GM06990 (cell line): ENCODE results near the gene KCNH8.

Source experiments
- DNase-seq: peaks from one replicate; pipeline ENCODE4 v3.0.0-alpha.2; 2011; ENCODE audit not compliant: insufficient read length; ENCODE audit errors: extremely low read depth
- H3K27me3 ChIP-seq: replicated peaks from 2 replicates; pipeline ENCODE4 v1.6.0; 2011; ENCODE audit warnings: low read length; ENCODE audit not compliant: control insufficient read depth, insufficient read depth
- H3K36me3 ChIP-seq: 2 replicates; pipeline ENCODE4 v1.5.1; 2011; ENCODE audit warnings: low read length; ENCODE audit not compliant: control insufficient read depth, insufficient read depth
- H3K4me3 ChIP-seq: replicated peaks from 2 replicates; pipeline ENCODE4 v1.5.1; 2011; ENCODE audit warnings: low read depth, mild to moderate bottlenecking, control low read depth, low read length
- TF ChIP-seq, protein P1 (sequence below): IDR thresholded peaks from 2 replicates; pipeline ENCODE4 v1.5.1; 2011; ENCODE audit warnings: low read length, control low read depth, mild to moderate bottlenecking, inconsistent platforms; ENCODE audit not compliant: insufficient read depth, poor library complexity, severe bottlenecking

KCNH8 gene

DNA sequence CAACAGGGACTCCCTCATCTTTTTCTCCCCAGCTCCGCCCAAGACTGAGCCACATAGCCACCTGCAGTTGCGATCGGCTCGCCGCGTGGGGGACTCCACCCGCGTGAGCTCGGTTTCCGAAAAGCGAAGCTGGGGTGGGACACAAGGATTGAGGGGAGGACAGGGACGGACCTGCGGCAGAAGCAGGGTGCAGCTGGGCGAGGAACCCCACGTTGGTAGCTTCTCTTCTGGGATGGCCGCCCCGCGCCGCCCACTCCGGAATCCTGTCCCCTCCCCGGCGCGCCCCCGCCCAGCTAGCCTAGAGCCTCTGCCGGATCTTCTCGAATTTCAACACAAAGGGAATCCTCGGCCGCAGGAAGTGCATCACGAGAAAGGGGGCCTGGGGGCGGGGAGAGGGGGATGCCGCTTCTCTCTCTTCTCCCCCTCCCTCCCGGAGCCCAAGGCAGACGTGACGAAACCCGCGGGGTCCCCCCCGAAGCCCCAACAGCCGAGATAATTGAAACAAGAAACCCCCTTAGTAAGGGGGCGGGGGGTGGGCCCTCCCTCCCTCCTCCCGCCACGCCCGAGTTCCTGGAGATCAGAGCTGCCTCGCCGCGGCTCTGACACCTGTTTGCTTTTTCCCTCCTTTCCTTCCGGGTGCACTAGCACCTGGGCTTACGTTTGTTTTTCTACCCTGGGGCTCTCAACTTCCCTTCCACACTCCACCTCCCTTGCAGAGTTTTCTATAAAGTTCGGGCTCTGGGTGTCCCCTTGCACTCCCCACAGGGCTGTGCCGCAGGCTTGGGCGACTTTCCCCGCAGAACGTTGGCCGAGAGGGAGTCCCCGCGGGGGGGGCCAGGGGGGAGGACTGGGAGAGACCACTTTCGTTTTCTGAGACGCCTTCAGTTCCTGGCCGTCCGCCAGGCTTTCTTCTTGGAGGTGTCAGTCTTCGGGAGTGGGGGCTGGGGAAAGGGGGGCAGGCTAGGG lies 1.3 kb upstream of the KCNH8 start:
- DNase-seq = peak; percentile 75
- TF ChIP-seq, protein P1, sequence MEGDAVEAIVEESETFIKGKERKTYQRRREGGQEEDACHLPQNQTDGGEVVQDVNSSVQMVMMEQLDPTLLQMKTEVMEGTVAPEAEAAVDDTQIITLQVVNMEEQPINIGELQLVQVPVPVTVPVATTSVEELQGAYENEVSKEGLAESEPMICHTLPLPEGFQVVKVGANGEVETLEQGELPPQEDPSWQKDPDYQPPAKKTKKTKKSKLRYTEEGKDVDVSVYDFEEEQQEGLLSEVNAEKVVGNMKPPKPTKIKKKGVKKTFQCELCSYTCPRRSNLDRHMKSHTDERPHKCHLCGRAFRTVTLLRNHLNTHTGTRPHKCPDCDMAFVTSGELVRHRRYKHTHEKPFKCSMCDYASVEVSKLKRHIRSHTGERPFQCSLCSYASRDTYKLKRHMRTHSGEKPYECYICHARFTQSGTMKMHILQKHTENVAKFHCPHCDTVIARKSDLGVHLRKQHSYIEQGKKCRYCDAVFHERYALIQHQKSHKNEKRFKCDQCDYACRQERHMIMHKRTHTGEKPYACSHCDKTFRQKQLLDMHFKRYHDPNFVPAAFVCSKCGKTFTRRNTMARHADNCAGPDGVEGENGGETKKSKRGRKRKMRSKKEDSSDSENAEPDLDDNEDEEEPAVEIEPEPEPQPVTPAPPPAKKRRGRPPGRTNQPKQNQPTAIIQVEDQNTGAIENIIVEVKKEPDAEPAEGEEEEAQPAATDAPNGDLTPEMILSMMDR = peak; percentile 66
- H3K4me3 ChIP-seq = peak overlapping the region; percentile 69
- no peaks in the 10 kb centered on the region for H3K36me3 ChIP-seq
- no peaks in the 10 kb centered on the region; the same call in 1 of the 2 replicates for H3K27me3 ChIP-seq

DNA sequence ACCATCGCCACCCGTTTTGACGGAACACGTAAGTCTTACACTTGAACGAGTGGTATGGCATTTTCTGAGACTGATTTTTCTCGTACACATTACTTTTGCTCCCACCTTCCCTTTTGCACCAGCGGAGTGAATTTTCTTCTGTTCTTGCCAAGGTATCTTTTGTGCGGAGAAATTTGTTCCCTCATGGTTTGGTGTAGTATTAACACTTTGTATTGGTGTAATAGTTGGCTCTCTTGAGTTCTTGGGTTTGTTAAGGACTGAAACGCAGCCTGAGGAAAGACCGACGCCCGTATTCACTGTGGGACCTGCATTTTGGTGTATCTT lies 420 bp downstream of the KCNH8 start:
- H3K4me3 ChIP-seq = no peak overlapping the region
- H3K27me3 ChIP-seq = no peaks in the 10 kb centered on the region; the same call in 1 of the 2 replicates
- TF ChIP-seq, protein P1 = no peak
- no peak for DNase-seq
- no peaks in the 10 kb centered on the region for H3K36me3 ChIP-seq

DNA sequence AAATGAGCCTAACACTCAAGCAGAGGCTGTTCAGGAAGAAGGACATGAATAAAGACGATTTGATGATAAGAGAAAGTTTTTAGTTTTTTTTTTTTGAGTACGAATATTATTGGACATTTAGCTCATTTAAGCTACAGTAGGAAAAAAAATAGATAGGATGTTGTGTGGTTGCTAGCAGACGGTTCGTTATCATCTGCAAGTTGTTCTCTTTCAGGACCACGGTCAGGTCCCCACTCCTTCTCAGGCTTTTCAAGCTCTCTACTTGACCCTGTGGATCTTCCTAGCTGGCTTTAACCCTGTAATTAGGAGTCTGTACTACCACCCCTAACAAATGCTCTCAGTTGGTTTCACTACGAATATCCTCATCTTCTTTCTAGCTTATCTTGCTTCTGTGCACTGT lies 1.1 kb downstream of the KCNH8 start:
- TF ChIP-seq, protein P1 = no peak
- DNase-seq = no peak
- H3K27me3 ChIP-seq = no peaks in the 10 kb centered on the region; the same call in 1 of the 2 replicates
- no peak overlapping the region for H3K4me3 ChIP-seq
- H3K36me3 ChIP-seq = no peaks in the 10 kb centered on the region

DNA sequence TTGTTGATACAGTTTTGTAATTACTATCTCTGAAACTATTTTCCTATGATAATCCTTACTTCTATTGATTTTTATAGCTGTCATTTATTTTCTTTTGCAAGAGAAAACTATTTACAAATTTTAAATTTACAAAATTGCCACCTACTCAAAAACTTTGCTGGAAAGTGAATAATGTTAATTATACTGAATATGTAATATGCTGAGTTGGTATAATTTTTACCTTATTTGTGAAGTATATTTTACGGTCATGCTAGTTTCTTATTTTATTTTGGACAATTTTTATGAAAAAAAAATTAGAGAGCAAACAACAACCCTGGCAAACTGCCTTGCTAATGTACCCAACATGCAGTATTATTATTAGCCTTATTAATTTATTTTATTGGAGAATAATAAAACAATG lies 2.9 kb downstream of the KCNH8 start:
- TF ChIP-seq, protein P1 = no peak
- Histone ChIP-seq H3K36me3 (no peaks in the 10 kb centered on the region), H3K27me3 (no peaks in the 10 kb centered on the region; the same call in 1 of the 2 replicates), H3K4me3 (no peak overlapping the region)
- no peak for DNase-seq

DNA sequence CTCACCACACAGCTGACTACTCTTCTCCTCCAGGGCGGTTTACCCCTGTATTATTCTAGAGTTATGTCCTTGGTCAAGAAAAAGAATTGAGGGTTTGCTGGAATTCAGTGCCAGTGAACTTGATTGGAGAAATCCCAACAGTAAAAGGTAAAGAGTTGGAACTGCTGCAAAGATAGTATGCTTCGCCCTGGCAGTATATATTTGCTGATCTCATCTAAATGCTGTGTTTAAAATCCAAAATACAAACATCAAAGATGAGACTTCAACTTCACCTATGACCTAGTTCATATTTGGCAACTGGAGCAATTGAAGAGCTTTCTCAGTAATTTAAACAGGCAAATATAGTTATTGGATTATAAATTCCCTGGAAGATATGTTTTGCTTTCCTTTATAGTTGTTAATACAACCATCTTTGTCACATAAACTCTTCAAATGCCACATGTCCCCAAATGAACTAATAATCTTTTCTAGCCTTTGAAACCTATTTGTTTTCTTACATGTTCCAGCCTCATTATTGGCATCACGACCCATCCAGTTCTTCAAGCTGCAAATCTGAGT lies 6.5 kb downstream of the KCNH8 start:
- TF ChIP-seq, protein P1 = no peak
- Histone ChIP-seq H3K27me3 (no peaks in the 10 kb centered on the region), H3K4me3 (no peak overlapping the region), H3K36me3 (no peaks in the 10 kb centered on the region)
- no peak for DNase-seq
